NCI-H345 treated with DMSO at 0.1 percent for 48 hours (cell line): Measurements from ENCODE around the gene WDR7.

ENCODE experiments used
- DNase-seq: peaks from one replicate; lab custom pipeline; 2025; ENCODE audit not compliant: unreplicated experiment; lab: John Stamatoyannopoulos, UW

The WDR7 gene

GRCh38 chr18:57026316-57026715 lies 375.2 kb downstream of the WDR7 start:
- no peak for DNase-seq

GRCh38 chr18:57027190-57027708 lies 376.1 kb downstream of the WDR7 start:
- no peak for DNase-seq

- DNase-seq, result no peak
Measured at GRCh38 chr18:57029761-57030160, 378.6 kb downstream of the WDR7 start.

GRCh38 chr18:57030417-57030816 lies 379.3 kb downstream of the WDR7 start:
- DNase-seq, result no peak

- no peak for DNase-seq
Measured at GRCh38 chr18:57035590-57035989, 384.4 kb downstream of the WDR7 start.

GRCh38 chr18:57038395-57038794 lies 387.2 kb downstream of the WDR7 start:
- DNase-seq, result no peak

GRCh38 chr18:57040175-57040574 lies 389.0 kb downstream of the WDR7 start:
- no peak for DNase-seq

GRCh38 chr18:57043241-57043640 lies 392.1 kb downstream of the WDR7 start:
- DNase-seq, result peak; percentile 70

GRCh38 chr18:57048351-57048750 lies 397.2 kb downstream of the WDR7 start:
- no peak for DNase-seq

- no peak for DNase-seq
Measured at GRCh38 chr18:57048859-57049258, 397.7 kb downstream of the WDR7 start.

GRCh38 chr18:57050310-57050949 lies 399.3 kb downstream of the WDR7 start:
- no peak for DNase-seq

- DNase-seq, result no peak
Measured at GRCh38 chr18:57051021-57051656, 400.0 kb downstream of the WDR7 start.

GRCh38 chr18:57051657-57052044 lies 400.5 kb downstream of the WDR7 start:
- peak; percentile 17 for DNase-seq

- DNase-seq, result no peak
Measured at GRCh38 chr18:57052173-57052572, 401.0 kb downstream of the WDR7 start.

- DNase-seq, result no peak
Measured at GRCh38 chr18:57052759-57053158, 401.6 kb downstream of the WDR7 start.

GRCh38 chr18:57054891-57055290 lies 403.7 kb downstream of the WDR7 start:
- no peak for DNase-seq

- DNase-seq, result no peak
Measured at GRCh38 chr18:57057890-57058289, 406.7 kb downstream of the WDR7 start.

GRCh38 chr18:57058734-57059133 lies 407.6 kb downstream of the WDR7 start:
- DNase-seq, result no peak

GRCh38 chr18:57059366-57059765 lies 408.2 kb downstream of the WDR7 start:
- no peak for DNase-seq

GRCh38 chr18:57060814-57061213 lies 409.7 kb downstream of the WDR7 start:
- no peak for DNase-seq

- no peak for DNase-seq
Measured at GRCh38 chr18:57062178-57062577, 411.0 kb downstream of the WDR7 start.

GRCh38 chr18:57062844-57063243 lies 411.7 kb downstream of the WDR7 start:
- DNase-seq, result no peak
